Karpas-422 (cell line): ENCODE measurements around the gene IQGAP1. TPM values are rescaled to one million over a fixed set of nuclear protein-coding genes. Genes with fewer than 3 reads are reported as not detected.

Experiments
- DNase-seq: peaks from one replicate; pipeline ENCODE4 v3.0.0-alpha.2; 2015
- H2AFZ ChIP-seq: fragments of 200-600 bp; sonication (generic); 2 replicates; pipeline ENCODE4 v1.6.1; 2014; ENCODE audit warnings: antibody characterized with exemption, low read length, mixed read lengths
- H3K27ac ChIP-seq: fragments of 200-600 bp; sonication (generic); 2 replicates; pipeline ENCODE4 v1.5.1; 2014; ENCODE audit warnings: mild to moderate bottlenecking, low read length, moderate library complexity
- H3K27me3 ChIP-seq: fragments of 200-600 bp; sonication (generic); 2 replicates; pipeline ENCODE4 v1.6.1; 2014; ENCODE audit warnings: low read length, mixed read lengths
- H3K36me3 ChIP-seq: fragments of 200-600 bp; sonication (generic); 2 replicates; pipeline ENCODE4 v1.6.1; 2014; ENCODE audit warnings: low read length, mixed read lengths; ENCODE audit not compliant: insufficient read depth
- H3K4me1 ChIP-seq: fragments of 200-600 bp; sonication (generic); 2 replicates; pipeline ENCODE4 v1.6.1; 2014; ENCODE audit warnings: mild to moderate bottlenecking, low read length, mixed read lengths
- H3K4me2 ChIP-seq: fragments of 200-600 bp; sonication (generic); 2 replicates; pipeline ENCODE4 v1.6.1; 2014; ENCODE audit warnings: low read length, low read depth, mild to moderate bottlenecking; ENCODE audit not compliant: poor library complexity, severe bottlenecking
- H3K4me3 ChIP-seq: fragments of 200-600 bp; sonication (generic); 2 replicates; pipeline ENCODE4 v1.5.1; 2014; ENCODE audit warnings: mild to moderate bottlenecking, antibody characterized with exemption, low read length, mixed read lengths
- H3K79me2 ChIP-seq: fragments of 200-600 bp; sonication (generic); 2 replicates; pipeline ENCODE4 v1.6.1; 2014; ENCODE audit warnings: mild to moderate bottlenecking, low read length, mixed read lengths
- H3K9ac ChIP-seq: fragments of 200-600 bp; sonication (generic); 2 replicates; pipeline ENCODE4 v1.6.0; 2014; ENCODE audit warnings: low read length
- H3K9me2 ChIP-seq: fragments of 200-600 bp; sonication (generic), shearing (Covaris generic); replicated peaks from 2 replicates; pipeline ENCODE4 v1.6.0; 2014; ENCODE audit warnings: mild to moderate bottlenecking, low read length, moderate library complexity; ENCODE audit not compliant: insufficient read depth
- H3K9me3 ChIP-seq: fragments of 300-700, 200-600 bp; sonication (generic); 2 replicates; pipeline ENCODE4 v1.6.1; 2014; ENCODE audit warnings: low read length, mixed read lengths
- H4K20me1 ChIP-seq: fragments of 200-600 bp; sonication (generic); 2 replicates; pipeline ENCODE4 v1.6.1; 2014; ENCODE audit warnings: mild to moderate bottlenecking, antibody characterized with exemption, low read length, low read depth; ENCODE audit not compliant: insufficient read depth
- total RNA-seq: library from RNA; depleted of rRNA; stranded (reverse); fragments of >200 nt; shearing (Covaris generic); gene quantifications from 2 replicates; pipeline ENCODE4 v1.2.3, GENCODE V29; 2014; ENCODE audit warnings: low replicate concordance

Gene IQGAP1
- total RNA-seq, 1 experiment from 2014 or later = 122 TPM

GRCh38 chr15:90442423-90442822 lies 54.4 kb downstream of the IQGAP1 start:
- H2AFZ ChIP-seq = no peak overlapping the region
- H3K4me1 ChIP-seq = no peaks in the 10 kb centered on the region
- no peak overlapping the region for H3K9ac ChIP-seq
- no peak for DNase-seq
- peaks cover 13% of the 10 kb centered on the region; the same call in 1 of the 2 replicates for H3K36me3 ChIP-seq
- peaks cover 11% of the 10 kb centered on the region for H3K79me2 ChIP-seq
- no peaks in the 10 kb centered on the region for H3K27me3 ChIP-seq
- no peak overlapping the region for H3K4me3 ChIP-seq
- no peak overlapping the region for H3K4me2 ChIP-seq
- H3K27ac ChIP-seq = no peak overlapping the region
- no peaks in the 10 kb centered on the region for H3K9me3 ChIP-seq
- H4K20me1 ChIP-seq = no peaks in the 10 kb centered on the region
- no peaks in the 10 kb centered on the region for H3K9me2 ChIP-seq

DNA sequence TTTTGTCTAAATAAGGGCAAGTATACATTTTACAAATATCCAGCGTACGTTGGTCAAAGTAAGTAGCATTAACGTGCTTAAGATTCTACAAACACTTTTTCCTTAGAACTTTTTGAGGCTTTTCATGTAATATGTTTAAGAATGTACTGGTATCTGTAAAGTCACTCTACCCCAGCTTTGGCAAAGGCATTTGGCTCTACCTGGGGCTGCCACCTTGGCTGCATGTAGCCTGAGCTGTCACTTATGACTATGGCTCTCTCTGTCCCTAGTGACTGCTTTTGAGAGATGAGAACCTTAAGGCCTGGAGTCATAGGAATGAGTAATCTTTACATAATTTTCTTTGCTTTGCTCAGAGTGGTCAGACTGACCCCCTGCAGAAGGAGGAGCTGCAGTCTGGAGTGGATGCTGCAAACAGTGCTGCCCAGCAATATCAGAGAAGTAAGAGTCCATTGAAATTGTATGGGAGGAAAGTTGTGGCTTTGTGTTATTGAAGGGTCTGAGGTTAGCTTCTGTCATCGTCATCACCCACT lies 61.2 kb downstream of the IQGAP1 start:
- H3K36me3 ChIP-seq = peaks cover 30% of the 10 kb centered on the region
- H3K9me2 ChIP-seq = no peaks in the 10 kb centered on the region
- H4K20me1 ChIP-seq = no peaks in the 10 kb centered on the region

GRCh38 chr15:90451053-90451850 lies 63.2 kb downstream of the IQGAP1 start:
- Histone ChIP-seq H3K36me3 (peaks cover 28% of the 10 kb centered on the region), H3K4me1 (peaks cover 6% of the 10 kb centered on the region), H3K4me2 (no peak overlapping the region), H2AFZ (no peak overlapping the region), H3K9ac (no peak overlapping the region), H3K27ac (no peak overlapping the region), H3K4me3 (no peak overlapping the region), H3K27me3 (no peaks in the 10 kb centered on the region), H3K79me2 (peaks cover 15% of the 10 kb centered on the region), H4K20me1 (no peaks in the 10 kb centered on the region), H3K9me3 (no peaks in the 10 kb centered on the region), H3K9me2 (no peaks in the 10 kb centered on the region)
- no peak for DNase-seq

More for the DNA sequence above, 61.2 kb downstream of the IQGAP1 start:
- H3K27ac ChIP-seq = no peak overlapping the region
- DNase-seq = no peak
- H3K9me3 ChIP-seq = no peaks in the 10 kb centered on the region
- H3K4me2 ChIP-seq = no peak overlapping the region
- H3K4me1 ChIP-seq = peaks cover 6% of the 10 kb centered on the region
- peaks cover 15% of the 10 kb centered on the region for H3K79me2 ChIP-seq
- no peak overlapping the region for H3K4me3 ChIP-seq
- H3K9ac ChIP-seq = no peak overlapping the region
- no peaks in the 10 kb centered on the region for H3K27me3 ChIP-seq
- H2AFZ ChIP-seq = no peak overlapping the region

DNA sequence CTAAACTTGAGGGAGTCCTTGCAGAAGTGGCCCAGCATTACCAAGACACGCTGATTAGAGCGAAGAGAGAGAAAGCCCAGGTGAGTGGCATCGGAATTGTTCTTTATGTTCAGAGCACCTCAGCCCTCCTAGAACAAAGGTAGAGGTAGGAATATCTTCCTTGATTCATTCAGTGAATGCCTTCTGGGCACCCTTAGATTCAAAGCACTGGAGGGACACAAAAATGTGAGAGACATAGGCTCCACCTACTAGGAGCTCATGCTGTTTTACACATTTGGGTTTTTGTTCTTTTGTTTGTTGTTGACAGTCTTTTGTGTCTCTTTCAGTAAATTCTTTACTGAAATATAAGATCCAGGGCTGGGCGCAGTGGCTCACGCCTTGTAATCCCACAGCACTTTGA lies 68.2 kb downstream of the IQGAP1 start:
- no peak overlapping the region for H3K4me2 ChIP-seq
- no peak overlapping the region for H2AFZ ChIP-seq
- no peak overlapping the region for H3K4me3 ChIP-seq
- no peak overlapping the region for H3K27ac ChIP-seq
- H4K20me1 ChIP-seq = no peaks in the 10 kb centered on the region
- H3K27me3 ChIP-seq = no peaks in the 10 kb centered on the region
- H3K36me3 ChIP-seq = peaks cover 26% of the 10 kb centered on the region; the same call in 1 of the 2 replicates
- H3K9me3 ChIP-seq = no peaks in the 10 kb centered on the region
- no peaks in the 10 kb centered on the region for H3K9me2 ChIP-seq
- no peak for DNase-seq
- peaks cover 16% of the 10 kb centered on the region for H3K79me2 ChIP-seq
- H3K9ac ChIP-seq = no peak overlapping the region
- H3K4me1 ChIP-seq = peaks cover 3% of the 10 kb centered on the region

DNA sequence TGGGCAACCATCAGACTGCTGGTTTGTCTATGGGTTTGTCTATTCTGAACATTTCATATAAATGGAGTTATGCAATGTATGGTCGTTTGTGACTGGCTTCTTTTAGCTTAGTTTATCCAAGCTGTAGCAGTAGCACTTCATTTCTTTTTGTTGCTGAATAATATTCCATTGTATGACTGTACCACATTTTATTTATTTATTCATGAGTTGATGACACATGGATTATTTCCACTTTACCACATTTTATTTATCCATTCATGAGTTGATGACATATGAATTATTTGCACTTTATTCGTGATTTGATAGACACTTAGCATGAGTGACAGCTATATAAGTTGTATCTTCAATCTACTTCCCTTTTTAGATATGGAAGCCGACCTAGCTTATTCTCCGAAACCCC lies 70.0 kb downstream of the IQGAP1 start:
- H3K4me2 ChIP-seq = no peak overlapping the region
- no peak overlapping the region for H3K9ac ChIP-seq
- no peaks in the 10 kb centered on the region for H4K20me1 ChIP-seq
- no peaks in the 10 kb centered on the region for H3K9me3 ChIP-seq
- no peak overlapping the region for H3K4me3 ChIP-seq
- DNase-seq = no peak
- peaks cover 18% of the 10 kb centered on the region; the same call in 1 of the 2 replicates for H3K36me3 ChIP-seq
- H3K27me3 ChIP-seq = no peaks in the 10 kb centered on the region
- H3K9me2 ChIP-seq = no peaks in the 10 kb centered on the region
- H3K79me2 ChIP-seq = peaks cover 16% of the 10 kb centered on the region
- no peak overlapping the region for H3K27ac ChIP-seq
- H2AFZ ChIP-seq = no peak overlapping the region
- no peaks in the 10 kb centered on the region for H3K4me1 ChIP-seq

DNA sequence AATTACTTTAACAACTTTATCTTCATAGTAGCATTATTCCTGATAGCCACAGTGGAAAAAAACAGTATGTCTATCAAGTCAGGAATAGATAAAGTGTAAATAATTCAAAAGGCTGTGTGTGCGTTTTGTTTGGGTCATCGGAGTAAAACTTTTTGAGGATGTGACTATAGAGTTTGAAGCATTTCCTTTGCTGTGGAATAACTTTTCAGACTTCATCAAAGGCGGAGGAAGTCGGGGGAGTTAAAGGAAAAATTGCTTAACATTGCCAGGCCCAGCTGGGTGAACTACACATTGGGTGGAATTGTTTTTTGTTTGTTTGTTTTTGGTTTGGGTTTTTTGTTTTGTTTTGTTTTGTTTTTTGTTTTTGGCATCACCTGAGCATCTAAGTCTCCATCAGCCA lies 71.3 kb downstream of the IQGAP1 start:
- H3K4me3 ChIP-seq = no peak overlapping the region
- H3K79me2 ChIP-seq = peaks cover 19% of the 10 kb centered on the region
- no peak overlapping the region for H2AFZ ChIP-seq
- no peak overlapping the region for H3K27ac ChIP-seq
- H3K9me2 ChIP-seq = no peaks in the 10 kb centered on the region
- H3K27me3 ChIP-seq = no peaks in the 10 kb centered on the region
- peaks cover 16% of the 10 kb centered on the region; the same call in 1 of the 2 replicates for H3K36me3 ChIP-seq
- H3K9ac ChIP-seq = no peak overlapping the region
- H3K9me3 ChIP-seq = no peaks in the 10 kb centered on the region
- no peak overlapping the region for H3K4me2 ChIP-seq
- DNase-seq = no peak
- no peaks in the 10 kb centered on the region for H3K4me1 ChIP-seq
- no peaks in the 10 kb centered on the region for H4K20me1 ChIP-seq

DNA sequence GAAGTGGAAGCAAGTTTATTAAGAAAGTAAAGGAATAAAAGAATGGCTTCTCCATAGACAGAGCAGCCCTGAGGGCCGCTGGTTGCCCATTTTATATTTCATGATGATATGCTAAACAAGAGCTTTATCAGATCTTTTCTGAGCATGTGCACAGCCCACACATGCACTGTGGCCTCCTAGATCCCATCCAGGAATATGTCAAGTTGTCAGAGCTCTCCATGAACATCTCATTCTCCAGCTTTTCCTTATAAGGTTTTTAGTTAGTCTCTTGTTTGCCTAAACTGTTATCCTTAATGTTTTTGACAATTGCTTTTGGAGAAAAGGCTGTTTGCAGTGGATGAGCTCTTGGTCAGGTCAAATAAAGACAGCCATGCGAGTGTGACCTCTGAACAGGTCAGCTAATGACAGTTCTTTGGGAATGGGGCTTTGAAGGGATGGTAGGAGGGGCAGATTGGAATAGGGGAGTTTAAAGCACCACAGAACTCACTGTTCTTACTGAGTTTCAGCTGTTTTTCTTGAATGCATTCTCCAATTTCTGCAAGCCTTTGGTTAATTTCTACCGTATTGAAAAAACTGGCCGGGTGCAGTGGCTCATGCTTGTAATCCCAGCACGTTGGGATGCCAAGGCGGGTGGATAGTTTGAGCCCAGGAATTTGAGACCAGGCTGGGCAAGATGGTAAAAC lies 72.2 kb downstream of the IQGAP1 start:
- no peak overlapping the region for H3K4me3 ChIP-seq
- H3K4me1 ChIP-seq = no peaks in the 10 kb centered on the region
- no peak overlapping the region for H3K9ac ChIP-seq
- no peaks in the 10 kb centered on the region for H3K9me3 ChIP-seq
- H3K79me2 ChIP-seq = peaks cover 19% of the 10 kb centered on the region
- H3K27ac ChIP-seq = no peak overlapping the region
- peaks cover 15% of the 10 kb centered on the region; the same call in 1 of the 2 replicates for H3K36me3 ChIP-seq
- no peaks in the 10 kb centered on the region for H3K27me3 ChIP-seq
- H3K4me2 ChIP-seq = no peak overlapping the region
- no peaks in the 10 kb centered on the region for H4K20me1 ChIP-seq
- no peak overlapping the region for H2AFZ ChIP-seq
- no peaks in the 10 kb centered on the region for H3K9me2 ChIP-seq
- DNase-seq = no peak

GRCh38 chr15:90463381-90463780 lies 75.3 kb downstream of the IQGAP1 start:
- Histone ChIP-seq H3K4me2 (no peak overlapping the region), H3K4me1 (no peaks in the 10 kb centered on the region), H3K4me3 (no peak overlapping the region), H4K20me1 (no peaks in the 10 kb centered on the region), H3K27ac (no peak overlapping the region), H3K36me3 (peaks cover 16% of the 10 kb centered on the region; the same call in 1 of the 2 replicates), H3K27me3 (no peaks in the 10 kb centered on the region), H3K9me2 (no peaks in the 10 kb centered on the region), H2AFZ (no peak overlapping the region), H3K79me2 (peaks cover 15% of the 10 kb centered on the region), H3K9ac (no peak overlapping the region), H3K9me3 (no peaks in the 10 kb centered on the region)
- DNase-seq = no peak
